Stimulated activated memory B cell treated with anti-CD40 and anti-IgM and Interleukin-4, amounts not matched to agents 10 μg/mL and 1 μg/mL and 100 μg/mL, for 72 hours (primary cell): ENCODE measurements around the gene EFNA2.

Source experiments
- ATAC-seq: fragments of 150-1000 bp; cut with Tn5 transposase; 2 replicates; pipeline ENCODE4 v1.10.0; 2021
- H3K27ac Mint-ChIP-seq: one replicate; pipeline ENCODE4 v1.8.0; 2022; ENCODE audit warnings: mild to moderate bottlenecking, mixed read lengths
- H3K27me3 Mint-ChIP-seq: one replicate; pipeline ENCODE4 v1.8.0; 2022; ENCODE audit warnings: mixed read lengths
- H3K36me3 Mint-ChIP-seq: one replicate; pipeline ENCODE4 v1.8.0; 2022; ENCODE audit warnings: mixed read lengths
- H3K4me1 Mint-ChIP-seq: one replicate; pipeline ENCODE4 v1.8.0; 2022; ENCODE audit warnings: mixed read lengths
- H3K4me3 Mint-ChIP-seq: one replicate; pipeline ENCODE4 v1.8.0; 2022; ENCODE audit warnings: mild to moderate bottlenecking, moderate library complexity, mixed read lengths
- H3K9me3 Mint-ChIP-seq: one replicate; pipeline ENCODE4 v1.8.0; 2022; ENCODE audit warnings: mixed read lengths

EFNA2 gene

GRCh38 chr19:1262623-1263123 is 23.0 kb upstream of the EFNA2 start:
- Mint-ChIP-seq H3K9me3 (no peaks in the 10 kb centered on the region), H3K27me3 (no peaks in the 10 kb centered on the region), H3K36me3 (peaks cover 12% of the 10 kb centered on the region), H3K27ac (peak overlapping the region; percentile 97), H3K4me3 (peak overlapping the region; percentile 81), H3K4me1 (peaks cover 81% of the 10 kb centered on the region)
- ATAC-seq = no peak

DNA sequence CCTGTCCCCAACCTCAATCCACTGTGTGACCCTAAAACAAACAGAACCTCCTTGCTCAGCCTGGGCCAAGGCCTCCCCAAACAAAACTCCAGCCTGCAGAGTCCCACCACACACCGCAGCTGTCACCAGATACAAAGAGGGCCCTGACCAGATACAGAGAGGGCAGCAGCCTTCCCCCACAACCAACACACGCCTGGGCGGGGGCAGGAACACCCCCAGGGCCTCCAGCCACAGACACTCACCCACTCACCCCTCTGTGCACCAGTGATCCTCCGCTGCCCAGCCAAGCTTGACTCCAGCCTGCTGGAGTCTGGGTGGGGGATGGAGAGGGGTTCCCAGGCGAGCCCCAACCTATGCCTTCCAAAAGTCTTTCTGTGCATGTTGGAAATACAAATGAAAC is 22.5 kb upstream of the EFNA2 start:
- Mint-ChIP-seq H3K36me3 (peaks cover 7% of the 10 kb centered on the region), H3K27ac (peak overlapping the region; percentile 97), H3K4me1 (peaks cover 81% of the 10 kb centered on the region), H3K9me3 (no peaks in the 10 kb centered on the region), H3K4me3 (peak overlapping the region; percentile 81), H3K27me3 (no peaks in the 10 kb centered on the region)
- no peak for ATAC-seq

GRCh38 chr19:1264801-1265614 is 20.7 kb upstream of the EFNA2 start:
- no peaks in the 10 kb centered on the region for H3K9me3 Mint-ChIP-seq
- H3K36me3 Mint-ChIP-seq = peaks cover 9% of the 10 kb centered on the region
- H3K27ac Mint-ChIP-seq = peak overlapping the region; percentile 97
- no peaks in the 10 kb centered on the region for H3K27me3 Mint-ChIP-seq
- H3K4me3 Mint-ChIP-seq = peak overlapping the region; percentile 74
- ATAC-seq = peak; percentile 37
- H3K4me1 Mint-ChIP-seq = peaks cover 78% of the 10 kb centered on the region

DNA sequence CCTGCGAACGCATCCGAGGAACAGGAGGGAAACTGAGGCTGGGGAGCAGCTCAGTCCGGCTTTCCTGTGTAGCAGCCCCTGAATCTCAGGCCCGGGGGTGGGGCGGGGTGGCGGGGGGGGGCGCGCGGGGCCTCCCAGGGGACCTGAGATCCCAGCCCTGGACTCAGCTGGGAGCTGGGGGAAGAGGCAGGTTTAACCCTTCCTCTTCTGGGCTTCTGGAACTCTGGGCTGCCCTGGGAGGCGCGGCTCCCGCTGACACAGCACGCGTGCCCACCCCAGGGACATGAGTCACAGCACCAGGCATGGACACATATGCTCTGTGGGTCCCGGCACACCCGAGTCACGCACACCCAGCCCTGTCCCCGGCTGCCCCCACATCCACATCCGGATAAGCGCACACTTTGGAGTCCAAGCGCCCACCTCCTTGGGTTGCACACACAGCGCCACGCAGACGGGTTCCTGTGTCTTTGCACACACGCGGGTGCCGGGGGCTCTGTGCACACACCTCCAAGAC is 20.0 kb upstream of the EFNA2 start:
- H3K9me3 Mint-ChIP-seq = no peaks in the 10 kb centered on the region
- H3K4me1 Mint-ChIP-seq = peaks cover 81% of the 10 kb centered on the region
- peaks cover 15% of the 10 kb centered on the region for H3K36me3 Mint-ChIP-seq
- ATAC-seq = peak; percentile 2
- peak overlapping the region; percentile 97 for H3K27ac Mint-ChIP-seq
- H3K4me3 Mint-ChIP-seq = peak overlapping the region; percentile 74
- no peaks in the 10 kb centered on the region for H3K27me3 Mint-ChIP-seq

DNA sequence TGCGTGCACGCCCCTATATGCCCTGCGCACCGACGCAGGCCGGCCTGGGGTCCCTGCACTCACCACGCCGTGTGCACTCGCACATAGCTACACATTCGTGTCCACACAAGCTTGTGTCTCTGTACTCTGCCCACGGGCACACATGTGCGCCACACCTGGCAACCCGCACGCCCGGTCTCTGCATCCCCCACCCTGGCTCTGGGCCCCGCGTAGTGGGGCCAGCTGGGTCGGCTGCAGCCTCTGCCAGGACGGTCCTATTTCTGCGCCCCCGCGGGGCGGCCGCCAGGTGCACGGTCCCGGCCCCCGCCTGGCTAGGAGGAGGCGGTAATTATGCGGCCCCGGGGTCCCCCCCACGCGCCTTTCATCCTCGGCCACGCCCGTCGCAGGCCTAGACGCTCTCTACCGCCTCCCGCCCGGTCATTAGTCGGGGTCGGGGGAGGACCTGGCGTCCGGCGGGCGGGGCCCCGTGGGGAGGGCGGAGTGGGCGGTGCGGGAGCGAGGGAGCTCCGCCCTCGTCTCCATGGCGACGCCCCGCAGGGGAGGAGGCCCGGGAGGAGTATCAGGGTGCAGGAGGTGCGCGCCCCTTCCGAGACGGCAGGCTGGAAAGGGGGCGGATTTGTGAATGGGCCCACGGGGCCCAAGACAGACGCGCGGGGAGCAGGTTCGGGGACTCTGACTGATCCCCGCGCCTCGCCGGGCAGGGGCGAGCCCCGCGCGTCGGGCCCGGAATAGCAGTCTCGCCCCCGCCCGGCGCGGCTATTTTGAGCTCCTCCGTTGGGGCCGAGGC is 19.4 kb upstream of the EFNA2 start:
- Mint-ChIP-seq H3K27me3 (no peaks in the 10 kb centered on the region), H3K36me3 (peaks cover 22% of the 10 kb centered on the region), H3K4me1 (peaks cover 82% of the 10 kb centered on the region), H3K4me3 (peak overlapping the region; percentile 73), H3K9me3 (no peaks in the 10 kb centered on the region), H3K27ac (peak overlapping the region; percentile 97)
- peak; percentile 66 for ATAC-seq

GRCh38 chr19:1266916-1267476 is 18.7 kb upstream of the EFNA2 start:
- no peaks in the 10 kb centered on the region for H3K9me3 Mint-ChIP-seq
- H3K4me3 Mint-ChIP-seq = peak overlapping the region; percentile 73
- peaks cover 82% of the 10 kb centered on the region for H3K4me1 Mint-ChIP-seq
- peak; percentile 2 for ATAC-seq
- H3K27me3 Mint-ChIP-seq = no peaks in the 10 kb centered on the region
- H3K36me3 Mint-ChIP-seq = peaks cover 29% of the 10 kb centered on the region
- peak overlapping the region; percentile 97 for H3K27ac Mint-ChIP-seq

GRCh38 chr19:1267477-1268225 is 18.0 kb upstream of the EFNA2 start:
- peak overlapping the region; percentile 97 for H3K27ac Mint-ChIP-seq
- H3K4me1 Mint-ChIP-seq = peaks cover 78% of the 10 kb centered on the region
- peak overlapping the region; percentile 69 for H3K4me3 Mint-ChIP-seq
- H3K36me3 Mint-ChIP-seq = peaks cover 35% of the 10 kb centered on the region
- no peaks in the 10 kb centered on the region for H3K27me3 Mint-ChIP-seq
- H3K9me3 Mint-ChIP-seq = no peaks in the 10 kb centered on the region
- ATAC-seq = no peak

- H3K27me3 Mint-ChIP-seq = no peaks in the 10 kb centered on the region
- no peaks in the 10 kb centered on the region for H3K9me3 Mint-ChIP-seq
- peaks cover 78% of the 10 kb centered on the region for H3K4me1 Mint-ChIP-seq
Observed at GRCh38 chr19:1268226-1269064, 17.2 kb upstream of the EFNA2 start.

GRCh38 chr19:1269065-1269477 is 16.6 kb upstream of the EFNA2 start, which contains the start of gene CIRBP:
Gene CIRBP, plus strand, starts transcription at chr19:1269332. Its CDS starts 1,602 bp downstream, at chr19:1270934.
- no peaks in the 10 kb centered on the region for H3K9me3 Mint-ChIP-seq
- peak within 1 kb of the TSS; percentile 84 for H3K4me3 Mint-ChIP-seq
- no peaks in the 10 kb centered on the region for H3K27me3 Mint-ChIP-seq
- peak within 1 kb of the TSS; percentile 97 for H3K27ac Mint-ChIP-seq
- H3K4me1 Mint-ChIP-seq = peaks cover 81% of the 10 kb centered on the region
- ATAC-seq = peak; percentile 80
- H3K36me3 Mint-ChIP-seq = peaks cover 49% of the 10 kb centered on the region

More at GRCh38 chr19:1268226-1269064, 17.2 kb upstream of the EFNA2 start:
- H3K27ac Mint-ChIP-seq = peak overlapping the region; percentile 97
- no peak for ATAC-seq
- peaks cover 43% of the 10 kb centered on the region for H3K36me3 Mint-ChIP-seq
- peak overlapping the region; percentile 84 for H3K4me3 Mint-ChIP-seq

- Mint-ChIP-seq H3K36me3 (peaks cover 48% of the 10 kb centered on the region), H3K27ac (peak overlapping the region; percentile 97), H3K4me3 (peak overlapping the region; percentile 84), H3K27me3 (no peaks in the 10 kb centered on the region), H3K4me1 (peaks cover 77% of the 10 kb centered on the region), H3K9me3 (no peaks in the 10 kb centered on the region)
- peak; percentile 22 for ATAC-seq
Observed at GRCh38 chr19:1269478-1270212, 16.0 kb upstream of the EFNA2 start.

DNA sequence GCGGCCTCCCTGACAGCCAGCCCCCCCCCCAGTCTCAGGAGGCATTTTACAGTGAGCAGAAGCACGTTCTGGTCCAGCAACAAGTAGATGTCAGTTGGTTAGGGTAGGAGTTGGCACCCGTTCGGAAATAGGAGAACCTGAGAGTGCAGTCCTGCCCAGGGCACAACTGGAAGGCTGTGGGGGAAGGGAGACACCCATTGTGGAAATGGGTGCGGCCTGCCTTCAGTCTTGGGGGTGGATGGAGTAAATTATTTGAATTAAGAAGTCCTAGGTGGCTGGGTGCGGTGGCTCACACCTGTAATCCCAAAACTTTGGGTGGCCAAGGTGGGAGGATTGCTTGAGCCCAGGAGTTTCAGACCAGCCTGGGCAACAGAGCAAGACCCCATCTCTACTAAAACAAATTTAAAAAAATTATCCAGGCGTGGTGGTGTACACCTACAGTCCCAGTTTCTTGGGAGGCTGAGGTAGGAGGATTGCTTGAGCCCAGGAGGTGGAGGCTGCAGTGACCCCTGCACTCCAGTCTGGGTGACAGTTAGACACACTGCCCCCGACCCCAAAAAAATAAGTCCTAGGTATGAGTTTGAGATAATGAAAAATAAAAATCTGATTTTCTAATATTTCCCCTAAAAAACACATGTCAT is 15.3 kb upstream of the EFNA2 start:
- no peak for ATAC-seq
- peak overlapping the region; percentile 84 for H3K4me3 Mint-ChIP-seq
- no peaks in the 10 kb centered on the region for H3K9me3 Mint-ChIP-seq
- peak overlapping the region; percentile 59 for H3K27ac Mint-ChIP-seq
- H3K27me3 Mint-ChIP-seq = no peaks in the 10 kb centered on the region
- peaks cover 51% of the 10 kb centered on the region for H3K36me3 Mint-ChIP-seq
- peaks cover 70% of the 10 kb centered on the region for H3K4me1 Mint-ChIP-seq

DNA sequence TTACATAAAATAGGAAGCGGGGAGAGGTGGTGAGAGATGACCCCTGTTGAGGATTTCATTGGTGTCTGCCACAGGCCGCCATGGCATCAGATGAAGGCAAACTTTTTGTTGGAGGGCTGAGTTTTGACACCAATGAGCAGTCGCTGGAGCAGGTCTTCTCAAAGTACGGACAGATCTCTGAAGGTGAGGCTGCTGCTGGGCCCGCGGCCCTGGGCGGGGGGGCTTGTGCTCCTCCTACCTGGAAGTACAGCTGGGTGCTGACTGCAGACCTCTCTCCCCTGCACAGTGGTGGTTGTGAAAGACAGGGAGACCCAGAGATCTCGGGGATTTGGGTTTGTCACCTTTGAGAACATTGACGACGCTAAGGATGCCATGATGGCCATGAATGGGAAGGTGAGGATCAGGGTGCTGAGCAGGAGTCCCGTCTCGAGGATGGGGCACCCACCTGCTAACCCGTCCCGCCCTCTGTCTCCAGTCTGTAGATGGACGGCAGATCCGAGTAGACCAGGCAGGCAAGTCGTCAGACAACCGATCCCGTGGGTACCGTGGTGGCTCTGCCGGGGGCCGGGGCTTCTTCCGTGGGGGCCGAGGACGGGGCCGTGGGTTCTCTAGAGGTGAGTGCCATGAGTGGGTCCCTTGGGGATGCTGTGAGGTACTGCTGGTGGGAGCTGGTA is 14.7 kb upstream of the EFNA2 start:
- no peaks in the 10 kb centered on the region for H3K27me3 Mint-ChIP-seq
- no peak for ATAC-seq
- peak overlapping the region; percentile 84 for H3K4me3 Mint-ChIP-seq
- peaks cover 52% of the 10 kb centered on the region for H3K36me3 Mint-ChIP-seq
- peak overlapping the region; percentile 59 for H3K27ac Mint-ChIP-seq
- H3K4me1 Mint-ChIP-seq = peaks cover 63% of the 10 kb centered on the region
- H3K9me3 Mint-ChIP-seq = no peaks in the 10 kb centered on the region
